Astrocyte (in vitro differentiated cells and primary cell): ENCODE measurements around the gene DBF4B.

Experiments used
- CTCF ChIP-seq: IDR thresholded peaks from 2 replicates; pipeline ENCODE4 v1.5.1; 2011; ENCODE audit warnings: low read depth, mild to moderate bottlenecking, inconsistent platforms, low read length, moderate library complexity; ENCODE audit not compliant: insufficient read depth
- EZH2 ChIP-seq: IDR thresholded peaks from 2 replicates; pipeline ENCODE4 v1.6.1; 2012; ENCODE audit warnings: mild to moderate bottlenecking, low read length, inconsistent platforms; ENCODE audit not compliant: insufficient read depth

DNA sequence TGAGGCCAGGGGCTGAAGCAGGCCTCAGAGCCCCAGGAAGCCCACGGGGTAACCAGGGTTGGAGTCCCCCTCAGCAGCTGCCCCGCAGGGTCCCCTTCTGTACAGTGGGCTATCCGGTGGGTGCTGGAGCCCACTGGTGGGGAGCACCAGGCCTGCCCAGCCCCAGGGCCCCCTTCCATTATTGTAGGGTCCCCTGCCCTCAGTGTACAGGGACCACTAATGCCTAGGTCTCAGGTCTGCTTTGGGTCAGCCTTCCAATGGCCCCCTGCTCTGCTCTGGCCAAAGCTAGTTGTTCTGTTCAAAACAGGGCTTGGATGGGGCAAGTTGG lies 51.4 kb downstream of the DBF4B start:
- TF ChIP-seq CTCF (no peak), EZH2 (peak; percentile 19)
